ELR (cell line): ENCODE data around the gene ZNF112.
"Not testable (repeated sequence)": the region's sequence is repeated elsewhere in the genome, so short reads cannot be mapped to it uniquely, and the experiment has no call there.

ENCODE experiments used
- DNase-seq: peaks from one replicate; pipeline ENCODE4 v3.0.0-alpha.2; 2015; ENCODE audit warnings: low read depth

The ZNF112 gene

DNA sequence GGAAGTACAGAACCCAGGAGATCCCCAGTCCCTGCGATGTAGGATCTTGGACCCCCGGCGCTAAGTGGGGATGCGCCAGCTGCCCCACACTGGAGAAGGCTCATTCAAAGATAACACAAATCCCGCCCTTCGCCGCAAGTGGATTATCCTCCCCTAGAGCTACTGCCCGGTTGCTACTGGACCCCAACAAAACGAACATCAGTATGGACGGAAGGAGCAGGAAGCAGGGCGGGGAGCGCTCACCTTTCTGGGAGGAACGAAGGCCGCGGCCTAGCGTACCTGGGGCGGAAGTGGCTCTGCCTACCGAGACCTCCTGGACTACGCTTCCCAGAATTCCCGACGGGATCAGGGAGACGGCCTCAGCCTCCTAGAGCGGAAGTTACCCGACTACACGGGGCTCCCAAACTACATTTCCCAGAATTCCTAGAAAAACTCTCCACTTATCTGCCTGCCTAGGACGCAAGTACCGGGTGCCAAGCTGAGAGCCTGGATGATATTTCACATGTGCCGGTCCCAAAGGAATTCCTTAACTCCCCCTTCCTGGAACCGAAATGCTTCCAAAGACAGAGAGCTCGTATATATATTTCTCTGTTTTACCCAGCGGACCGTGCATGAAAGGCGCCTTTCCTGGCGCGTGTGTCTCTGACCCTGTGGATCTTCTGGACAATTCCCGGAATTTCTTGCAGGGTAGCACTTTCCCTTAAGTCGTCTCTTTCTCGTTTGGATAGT is at the start of gene ZNF112:
TSS of gene ZNF112 (minus strand) at position 298 of the 729 bp plus-strand sequence. CDS start 16,141 bp downstream, outside the sequence.
- DNase-seq = peak; percentile 91

DNA sequence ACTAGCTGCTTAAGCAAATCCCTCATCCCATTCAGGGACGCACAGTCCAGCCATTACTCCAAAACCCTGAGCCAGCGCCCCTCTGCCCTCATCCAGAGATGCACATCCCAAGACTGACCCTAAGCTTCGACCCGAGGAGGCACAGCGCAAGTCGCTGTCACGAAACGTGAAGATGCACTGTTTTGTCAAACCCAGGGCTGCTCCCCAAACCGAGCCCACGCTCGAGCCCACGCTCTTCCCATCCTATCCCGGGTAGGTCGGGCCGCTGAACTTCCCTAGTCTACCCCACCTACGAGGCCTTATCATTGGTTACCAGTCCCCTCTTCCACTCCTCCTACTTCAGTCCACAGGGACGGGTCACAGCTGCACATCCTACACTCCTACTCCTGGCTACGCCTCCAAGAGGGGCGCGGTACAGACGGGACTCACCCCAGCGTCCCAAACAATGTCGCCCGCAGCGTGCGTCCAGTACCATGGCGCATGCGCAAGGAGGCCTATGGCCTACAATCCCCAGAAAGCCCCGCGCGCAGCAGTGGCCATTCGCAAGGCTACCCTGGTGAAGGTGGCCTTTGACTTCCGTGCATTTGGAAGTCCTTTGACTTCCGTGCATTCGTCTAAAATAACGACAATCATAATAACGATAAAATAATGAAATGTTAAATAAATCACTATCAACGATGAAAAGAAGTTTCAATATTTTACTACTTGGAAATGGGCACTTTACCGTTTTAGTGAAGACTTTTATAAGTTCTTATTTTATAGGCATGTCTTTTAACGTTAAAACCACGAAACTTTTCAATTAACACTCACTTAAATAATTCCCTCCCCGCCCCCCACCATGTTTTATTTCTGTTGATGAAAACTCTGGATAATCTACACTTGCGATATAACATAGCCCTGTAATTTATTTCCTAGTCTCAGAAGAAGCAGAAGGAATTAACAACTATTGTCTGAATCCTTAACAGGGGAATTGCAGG is 44.9 kb upstream of the ZNF112 start, which contains the start of gene ZNF285:
TSS of gene ZNF285 (minus strand) at position 470 of the 977 bp plus-strand sequence. CDS start 4,395 bp downstream, outside the sequence.
- peak; percentile 97 for DNase-seq

GRCh38 chr19:44389268-44389667 is 32.8 kb upstream of the ZNF112 start:
- peak; percentile 29 for DNase-seq

GRCh38 chr19:44374789-44375188 is 18.3 kb upstream of the ZNF112 start:
- no peak for DNase-seq

GRCh38 chr19:44371815-44372480 is 15.5 kb upstream of the ZNF112 start:
- DNase-seq = no peak

DNA sequence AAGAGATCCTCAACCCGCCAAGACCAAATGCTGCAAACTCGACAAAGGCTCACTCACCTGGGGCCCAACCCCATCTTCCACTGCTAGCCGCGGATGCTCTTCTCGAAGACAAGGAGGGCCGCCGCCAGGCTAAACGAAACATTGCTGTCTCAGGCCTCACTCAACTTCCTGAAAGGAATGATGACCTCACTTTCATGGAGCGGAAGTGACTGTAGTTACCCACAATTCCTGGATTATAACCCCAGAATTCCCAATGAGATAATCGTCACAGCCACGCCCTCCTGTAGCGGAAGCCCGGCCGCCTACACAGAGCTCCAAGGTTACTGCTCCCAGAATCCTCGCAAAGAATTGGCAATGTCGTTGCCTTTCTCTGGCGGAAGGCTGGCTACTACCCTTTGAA is 10.5 kb upstream of the ZNF112 start:
- peak; percentile 10 for DNase-seq

GRCh38 chr19:44346556-44346955 is 9.9 kb downstream of the ZNF112 start:
- no peak for DNase-seq

- DNase-seq = no peak
These were observed 10.5 kb downstream of the ZNF112 start for GRCh38 chr19:44345959-44346358.

DNA sequence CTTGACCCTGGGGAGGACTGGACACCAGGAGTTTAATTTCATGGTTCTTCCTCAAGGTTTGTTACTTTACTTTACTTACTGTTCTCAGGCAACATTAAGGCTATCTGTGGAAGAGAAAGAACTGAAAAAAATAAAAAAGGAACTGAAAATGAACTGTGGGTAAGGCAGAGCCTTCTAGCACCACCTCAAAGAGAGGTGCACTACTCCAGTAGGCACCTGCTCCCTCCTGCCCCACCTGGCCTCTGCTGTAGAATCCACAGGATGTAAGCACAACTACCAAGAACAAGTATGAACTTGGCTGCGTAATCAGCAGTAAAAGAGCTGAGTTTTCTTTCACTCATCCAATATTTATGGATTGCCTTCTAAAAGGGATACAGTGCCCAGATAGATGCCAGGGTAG is 12.2 kb downstream of the ZNF112 start:
- DNase-seq = no peak

GRCh38 chr19:44341794-44342193 is 14.7 kb downstream of the ZNF112 start:
- DNase-seq = no peak

DNA sequence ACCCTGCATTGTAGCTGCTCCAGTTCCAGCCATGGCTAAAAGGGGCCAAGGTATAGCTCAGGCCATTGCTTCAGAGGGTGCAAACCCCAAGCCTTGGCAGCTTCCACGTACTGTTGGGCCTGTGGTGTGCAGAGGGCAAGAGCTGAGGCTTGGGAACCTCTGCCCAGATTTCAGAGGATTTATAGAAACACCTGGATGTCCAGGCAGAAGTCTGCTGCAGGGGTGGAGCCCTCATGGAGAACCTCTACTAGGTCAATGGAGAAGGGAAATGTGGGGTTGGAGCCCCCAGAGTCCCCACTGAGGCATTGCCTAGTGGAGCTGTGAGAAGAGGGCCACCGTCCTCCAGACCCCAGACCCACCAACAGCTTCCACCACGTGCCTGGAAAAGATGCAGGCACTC is 21.8 kb downstream of the ZNF112 start:
- not testable (repeated sequence) for DNase-seq

DNA sequence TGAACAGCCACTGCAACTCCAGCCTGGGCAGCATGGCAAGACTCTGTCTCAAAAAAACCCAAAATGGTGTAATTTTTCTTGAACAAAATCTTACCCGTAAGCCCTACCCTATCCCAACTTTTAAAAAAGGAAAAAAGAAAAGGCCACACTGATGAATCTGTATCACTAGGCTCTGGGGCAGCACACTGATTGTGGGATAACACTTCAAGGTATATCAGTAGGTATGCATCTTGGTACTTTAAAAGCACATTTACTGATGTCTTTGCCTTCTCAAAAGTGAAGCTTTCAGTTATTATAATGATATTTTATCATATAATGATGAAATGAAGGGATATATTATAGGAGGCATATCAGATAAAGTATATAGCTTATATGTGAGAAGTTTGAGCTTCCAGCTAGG is 24.3 kb downstream of the ZNF112 start:
- DNase-seq = no peak

DNA sequence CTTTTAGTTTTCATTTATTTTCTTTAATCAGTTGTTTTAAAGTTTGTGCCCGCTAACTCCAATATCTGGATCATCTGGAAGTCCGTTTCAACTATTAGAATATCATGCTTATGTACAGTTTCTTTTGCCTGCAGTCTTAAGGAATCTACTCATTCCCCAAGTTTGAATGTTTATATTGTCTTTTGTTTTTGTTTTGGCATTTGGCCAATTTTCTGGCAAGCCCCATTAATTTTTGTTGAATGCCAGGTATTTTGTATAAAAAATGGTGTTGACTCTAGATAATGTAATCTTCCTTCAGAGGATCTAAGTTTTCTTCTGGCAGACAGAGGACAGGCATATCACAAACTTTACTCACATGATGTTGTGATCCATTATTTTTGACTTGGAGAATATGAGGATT is 40.6 kb downstream of the ZNF112 start:
- no peak for DNase-seq

DNA sequence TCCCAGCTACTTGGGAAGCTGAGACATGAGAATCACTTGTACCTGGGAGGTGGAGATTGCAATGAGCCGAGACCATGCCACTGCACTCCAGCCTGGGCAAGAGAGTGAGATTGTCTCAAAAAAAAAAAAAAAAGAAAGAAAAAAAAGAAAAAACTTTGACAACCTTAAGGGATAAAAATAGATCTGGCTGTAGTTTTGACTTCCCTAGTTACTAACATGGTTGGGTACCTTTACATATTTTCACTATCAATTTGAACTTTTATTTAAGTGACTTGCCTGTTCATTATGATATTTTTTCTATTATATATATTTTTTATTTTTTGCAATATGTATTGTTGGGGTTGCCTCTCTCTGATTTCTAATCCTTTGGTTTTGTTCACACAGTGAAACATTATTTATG is 43.2 kb downstream of the ZNF112 start:
- no peak for DNase-seq

DNA sequence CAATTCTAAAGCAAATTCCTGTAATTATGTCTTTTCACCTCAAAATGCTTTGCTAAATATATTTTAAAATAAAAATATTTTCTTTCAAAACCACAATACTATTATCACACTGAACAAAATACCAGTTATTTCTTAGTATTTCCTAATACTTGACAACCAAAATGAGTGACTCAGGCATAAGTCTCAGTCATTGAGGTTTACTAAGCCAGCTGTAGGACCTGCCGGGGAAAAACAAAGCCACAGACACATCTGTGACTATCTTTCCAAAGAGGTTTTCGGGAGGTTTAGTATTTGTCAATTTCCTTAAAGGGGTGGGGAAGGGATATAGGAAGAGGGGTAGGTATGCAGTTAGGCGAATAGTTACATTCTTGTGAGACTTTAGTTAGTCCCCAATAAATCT is 48.5 kb downstream of the ZNF112 start:
- DNase-seq = peak; percentile 52

DNA sequence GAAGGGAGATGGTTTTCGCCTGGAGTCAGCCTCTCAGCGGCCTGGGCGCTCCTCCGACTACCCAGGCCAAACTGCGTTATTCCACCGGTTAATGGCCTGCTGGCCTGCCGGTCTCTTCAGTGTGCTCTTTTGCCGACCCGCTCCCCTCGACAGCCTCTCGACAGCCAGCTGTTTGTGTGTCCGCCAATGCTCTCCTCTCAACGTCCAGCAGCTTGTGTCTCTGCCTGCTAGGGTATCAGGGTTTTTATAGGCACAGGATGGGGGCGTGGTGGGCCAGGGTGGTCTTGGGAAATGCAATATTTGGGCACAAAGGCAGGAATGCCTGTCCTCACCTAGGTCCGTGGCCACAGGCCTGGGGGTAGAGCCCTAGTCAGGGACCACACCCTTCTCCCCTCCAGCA is 50.2 kb downstream of the ZNF112 start:
- DNase-seq = no peak

DNA sequence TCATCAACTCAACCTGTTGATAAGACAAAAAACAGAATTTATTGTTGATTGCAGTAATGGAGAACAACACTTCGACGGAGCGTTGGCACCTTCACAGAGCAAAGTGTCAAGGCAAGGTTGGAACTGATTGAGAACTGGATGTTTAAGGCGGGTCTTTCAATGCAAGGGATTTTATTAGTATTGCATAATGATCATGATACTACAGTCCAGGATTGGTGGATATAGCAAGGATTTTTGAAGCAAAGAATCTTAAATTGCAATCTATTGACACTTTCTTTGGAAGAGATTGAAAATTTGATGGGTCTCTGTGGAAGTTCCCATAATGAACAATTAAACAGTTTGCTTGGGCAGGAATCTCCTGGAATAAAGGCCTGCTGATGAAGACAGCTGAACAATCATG is 51.0 kb downstream of the ZNF112 start:
- no peak for DNase-seq

DNA sequence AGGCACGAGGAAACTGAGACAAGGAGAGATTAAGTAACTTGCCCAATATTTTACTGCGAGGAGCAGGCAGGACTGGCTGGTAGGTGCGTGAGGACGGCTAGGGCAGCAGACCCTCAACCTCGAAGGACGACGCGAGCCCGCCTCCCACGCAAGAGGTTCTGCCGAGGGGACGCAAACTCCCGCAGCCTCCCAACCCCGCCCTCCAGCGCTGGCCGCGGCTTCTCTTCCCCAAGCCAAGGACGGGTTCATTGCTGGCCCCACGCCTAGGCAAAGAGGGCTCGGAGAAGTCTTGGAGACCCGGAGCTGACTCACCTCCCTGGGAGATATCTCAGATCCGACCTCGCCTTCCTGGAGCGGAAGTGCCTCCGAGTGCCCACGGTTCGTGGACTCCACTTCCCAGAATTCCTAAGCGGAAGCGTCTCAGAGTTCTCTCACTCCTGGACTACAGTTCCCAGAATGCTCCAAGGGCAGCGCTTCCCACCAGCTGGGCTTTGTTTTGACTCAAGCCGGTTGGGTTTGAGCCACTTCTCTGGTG is 51.8 kb downstream of the ZNF112 start, which contains the start of gene ZNF235:
TSS of gene ZNF235 (minus strand) at position 367 of the 535 bp plus-strand sequence. CDS start 1,621 bp downstream, outside the sequence.
- peak; percentile 99 for DNase-seq

GRCh38 chr19:44303976-44304568 is 52.4 kb downstream of the ZNF112 start:
- DNase-seq = peak; percentile 59

DNA sequence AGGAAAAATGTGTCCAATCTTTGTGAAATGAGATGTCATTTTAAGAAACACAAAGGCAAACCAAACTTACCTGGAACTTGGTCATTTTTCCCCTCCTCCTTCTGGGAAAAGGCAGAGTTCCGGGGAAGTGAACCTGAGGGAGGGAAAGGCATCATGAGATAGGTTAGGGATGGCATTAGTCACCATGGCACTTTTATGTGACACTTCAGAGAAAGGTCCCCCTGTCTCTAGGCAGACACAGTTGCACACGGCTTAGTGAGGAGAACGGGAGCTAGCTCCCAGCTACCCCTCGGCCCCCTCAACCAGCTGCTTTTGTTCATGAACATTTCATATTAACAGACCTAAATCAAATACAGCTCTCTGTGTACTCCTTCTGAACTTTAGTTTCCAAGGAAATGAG is 53.2 kb downstream of the ZNF112 start:
- DNase-seq = peak; percentile 24

DNA sequence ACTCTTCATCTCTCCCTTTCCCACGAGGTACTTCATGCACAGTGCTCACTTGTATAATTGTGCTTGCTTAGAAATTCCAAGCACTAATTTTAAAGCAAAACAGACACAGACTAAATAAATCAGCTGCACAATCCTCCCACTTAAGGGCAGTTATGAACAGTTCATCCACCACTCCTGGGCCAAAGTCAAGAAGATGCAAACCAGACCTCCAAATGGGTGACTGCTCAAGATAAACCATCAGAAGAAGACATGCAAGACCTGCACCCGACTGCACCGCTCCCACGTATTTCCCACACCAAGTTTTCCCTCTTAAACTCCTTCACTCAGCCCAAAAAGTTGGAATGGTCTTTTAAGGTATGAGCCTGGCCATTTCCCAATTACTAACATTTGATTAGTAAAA is 71.5 kb downstream of the ZNF112 start:
- no peak for DNase-seq
